Karpas-422 (cell line): ENCODE results near the gene HPCA. TPM values are rescaled to one million over a fixed set of nuclear protein-coding genes. Genes with fewer than 3 reads are reported as not detected.

ENCODE experiments used
- DNase-seq: peaks from one replicate; pipeline ENCODE4 v3.0.0-alpha.2; 2015
- H2AFZ ChIP-seq: fragments of 200-600 bp; sonication (generic); 2 replicates; pipeline ENCODE4 v1.6.1; 2014; ENCODE audit warnings: antibody characterized with exemption, low read length, mixed read lengths
- H3K27ac ChIP-seq: fragments of 200-600 bp; sonication (generic); 2 replicates; pipeline ENCODE4 v1.5.1; 2014; ENCODE audit warnings: mild to moderate bottlenecking, low read length, moderate library complexity
- H3K27me3 ChIP-seq: fragments of 200-600 bp; sonication (generic); 2 replicates; pipeline ENCODE4 v1.6.1; 2014; ENCODE audit warnings: low read length, mixed read lengths
- H3K36me3 ChIP-seq: fragments of 200-600 bp; sonication (generic); 2 replicates; pipeline ENCODE4 v1.6.1; 2014; ENCODE audit warnings: low read length, mixed read lengths; ENCODE audit not compliant: insufficient read depth
- H3K4me1 ChIP-seq: fragments of 200-600 bp; sonication (generic); 2 replicates; pipeline ENCODE4 v1.6.1; 2014; ENCODE audit warnings: mild to moderate bottlenecking, low read length, mixed read lengths
- H3K4me2 ChIP-seq: fragments of 200-600 bp; sonication (generic); 2 replicates; pipeline ENCODE4 v1.6.1; 2014; ENCODE audit warnings: low read length, low read depth, mild to moderate bottlenecking; ENCODE audit not compliant: poor library complexity, severe bottlenecking
- H3K4me3 ChIP-seq: fragments of 200-600 bp; sonication (generic); 2 replicates; pipeline ENCODE4 v1.5.1; 2014; ENCODE audit warnings: mild to moderate bottlenecking, antibody characterized with exemption, low read length, mixed read lengths
- H3K79me2 ChIP-seq: fragments of 200-600 bp; sonication (generic); 2 replicates; pipeline ENCODE4 v1.6.1; 2014; ENCODE audit warnings: mild to moderate bottlenecking, low read length, mixed read lengths
- H3K9ac ChIP-seq: fragments of 200-600 bp; sonication (generic); 2 replicates; pipeline ENCODE4 v1.6.0; 2014; ENCODE audit warnings: low read length
- H3K9me2 ChIP-seq: fragments of 200-600 bp; sonication (generic), shearing (Covaris generic); replicated peaks from 2 replicates; pipeline ENCODE4 v1.6.0; 2014; ENCODE audit warnings: mild to moderate bottlenecking, low read length, moderate library complexity; ENCODE audit not compliant: insufficient read depth
- H3K9me3 ChIP-seq: fragments of 300-700, 200-600 bp; sonication (generic); 2 replicates; pipeline ENCODE4 v1.6.1; 2014; ENCODE audit warnings: low read length, mixed read lengths
- H4K20me1 ChIP-seq: fragments of 200-600 bp; sonication (generic); 2 replicates; pipeline ENCODE4 v1.6.1; 2014; ENCODE audit warnings: mild to moderate bottlenecking, antibody characterized with exemption, low read length, low read depth; ENCODE audit not compliant: insufficient read depth
- total RNA-seq: library from RNA; depleted of rRNA; stranded (reverse); fragments of >200 nt; shearing (Covaris generic); gene quantifications from 2 replicates; pipeline ENCODE4 v1.2.3, GENCODE V29; 2014; ENCODE audit warnings: low replicate concordance

The HPCA gene
- total RNA-seq, 1 experiment from 2014 or later, result not detected

- Histone ChIP-seq H3K36me3 (no peaks in the 10 kb centered on the region), H3K4me2 (no peak overlapping the region), H3K9me3 (no peaks in the 10 kb centered on the region), H3K9me2 (no peaks in the 10 kb centered on the region), H3K27me3 (no peaks in the 10 kb centered on the region), H3K79me2 (no peaks in the 10 kb centered on the region), H3K9ac (no peak overlapping the region), H2AFZ (no peak overlapping the region), H3K4me1 (peaks cover 10% of the 10 kb centered on the region), H3K27ac (no peak overlapping the region), H4K20me1 (0 out of 2 replicates have a peak, but pooled peaks cover 2% of the 10 kb centered on the region), H3K4me3 (no peak overlapping the region)
- no peak for DNase-seq
Observed at GRCh38 chr1:32884032-32884372, 2.3 kb upstream of the HPCA start.

GRCh38 chr1:32884726-32885125, 1.6 kb upstream of the HPCA start:
- H3K27me3 ChIP-seq, result no peaks in the 10 kb centered on the region
- no peak overlapping the region for H3K4me2 ChIP-seq
- H3K9me2 ChIP-seq, result no peaks in the 10 kb centered on the region
- H3K4me3 ChIP-seq, result no peak overlapping the region
- H4K20me1 ChIP-seq, result 0 out of 2 replicates have a peak, but pooled peaks cover 5% of the 10 kb centered on the region
- peak; percentile 58 for DNase-seq
- H3K9me3 ChIP-seq, result no peaks in the 10 kb centered on the region
- no peak overlapping the region for H3K27ac ChIP-seq
- no peak overlapping the region for H2AFZ ChIP-seq
- peaks cover 10% of the 10 kb centered on the region for H3K4me1 ChIP-seq
- H3K79me2 ChIP-seq, result no peaks in the 10 kb centered on the region
- no peak overlapping the region for H3K9ac ChIP-seq
- no peaks in the 10 kb centered on the region for H3K36me3 ChIP-seq

GRCh38 chr1:32885676-32886003, 651 bp upstream of the HPCA start:
- Histone ChIP-seq H3K36me3 (no peaks in the 10 kb centered on the region), H3K9ac (no peak overlapping the region), H3K4me3 (no peak overlapping the region), H3K9me2 (no peaks in the 10 kb centered on the region), H3K27me3 (no peaks in the 10 kb centered on the region), H3K4me2 (no peak overlapping the region), H4K20me1 (0 out of 2 replicates have a peak, but pooled peaks cover 15% of the 10 kb centered on the region), H2AFZ (no peak overlapping the region), H3K27ac (no peak overlapping the region), H3K4me1 (peaks cover 10% of the 10 kb centered on the region), H3K79me2 (no peaks in the 10 kb centered on the region), H3K9me3 (no peaks in the 10 kb centered on the region)
- DNase-seq, result no peak

- H3K27ac ChIP-seq, result no peak overlapping the region
- H4K20me1 ChIP-seq, result 0 out of 2 replicates have a peak, but pooled peaks cover 20% of the 10 kb centered on the region
- no peaks in the 10 kb centered on the region for H3K36me3 ChIP-seq
- H3K9ac ChIP-seq, result no peak overlapping the region
- no peak overlapping the region for H3K4me3 ChIP-seq
- no peaks in the 10 kb centered on the region for H3K27me3 ChIP-seq
- no peaks in the 10 kb centered on the region for H3K9me2 ChIP-seq
- peak overlapping the region; percentile 32 for H3K4me2 ChIP-seq
- H3K9me3 ChIP-seq, result no peaks in the 10 kb centered on the region
- peaks cover 10% of the 10 kb centered on the region for H3K4me1 ChIP-seq
- no peaks in the 10 kb centered on the region for H3K79me2 ChIP-seq
- no peak overlapping the region for H2AFZ ChIP-seq
- no peak for DNase-seq
Observed at GRCh38 chr1:32886828-32887414, 630 bp downstream of the HPCA start.

GRCh38 chr1:32887623-32888022, 1.3 kb downstream of the HPCA start:
- Histone ChIP-seq H3K79me2 (no peaks in the 10 kb centered on the region), H2AFZ (no peak overlapping the region), H3K27ac (no peak overlapping the region), H4K20me1 (0 out of 2 replicates have a peak, but pooled peaks cover 20% of the 10 kb centered on the region), H3K4me2 (no peak overlapping the region), H3K9me2 (no peaks in the 10 kb centered on the region), H3K4me3 (no peak overlapping the region), H3K27me3 (no peaks in the 10 kb centered on the region), H3K9ac (no peak overlapping the region), H3K9me3 (no peaks in the 10 kb centered on the region), H3K4me1 (peaks cover 10% of the 10 kb centered on the region), H3K36me3 (no peaks in the 10 kb centered on the region)
- DNase-seq, result no peak

GRCh38 chr1:32888134-32888533, 1.8 kb downstream of the HPCA start:
- H3K4me2 ChIP-seq, result no peak overlapping the region
- H3K9me3 ChIP-seq, result no peaks in the 10 kb centered on the region
- H3K79me2 ChIP-seq, result no peaks in the 10 kb centered on the region
- no peak overlapping the region for H2AFZ ChIP-seq
- H4K20me1 ChIP-seq, result 0 out of 2 replicates have a peak, but pooled peaks cover 20% of the 10 kb centered on the region
- H3K27me3 ChIP-seq, result no peaks in the 10 kb centered on the region
- H3K4me3 ChIP-seq, result no peak overlapping the region
- no peak overlapping the region for H3K9ac ChIP-seq
- H3K4me1 ChIP-seq, result peaks cover 10% of the 10 kb centered on the region
- H3K36me3 ChIP-seq, result no peaks in the 10 kb centered on the region
- no peak for DNase-seq
- H3K9me2 ChIP-seq, result no peaks in the 10 kb centered on the region
- no peak overlapping the region for H3K27ac ChIP-seq

- H3K27me3 ChIP-seq, result no peaks in the 10 kb centered on the region
Observed at GRCh38 chr1:32888677-32889420, 2.6 kb downstream of the HPCA start.

GRCh38 chr1:32889731-32890278, 3.5 kb downstream of the HPCA start:
- peaks cover 10% of the 10 kb centered on the region for H3K4me1 ChIP-seq
- no peak overlapping the region for H3K4me2 ChIP-seq
- no peaks in the 10 kb centered on the region for H3K79me2 ChIP-seq

More at GRCh38 chr1:32888677-32889420, 2.6 kb downstream of the HPCA start:
- Histone ChIP-seq H3K4me3 (no peak overlapping the region), H3K9ac (no peak overlapping the region), H3K9me3 (no peaks in the 10 kb centered on the region), H4K20me1 (0 out of 2 replicates have a peak, but pooled peaks cover 20% of the 10 kb centered on the region), H3K79me2 (no peaks in the 10 kb centered on the region), H3K9me2 (no peaks in the 10 kb centered on the region), H3K36me3 (no peaks in the 10 kb centered on the region), H3K27ac (no peak overlapping the region), H2AFZ (no peak overlapping the region), H3K4me2 (no peak overlapping the region), H3K4me1 (peaks cover 10% of the 10 kb centered on the region)
- DNase-seq, result no peak

More at GRCh38 chr1:32889731-32890278, 3.5 kb downstream of the HPCA start:
- 0 out of 2 replicates have a peak, but pooled peaks cover 20% of the 10 kb centered on the region for H4K20me1 ChIP-seq
- no peaks in the 10 kb centered on the region for H3K9me3 ChIP-seq
- no peak overlapping the region for H3K27ac ChIP-seq
- no peak overlapping the region for H3K4me3 ChIP-seq
- no peaks in the 10 kb centered on the region for H3K36me3 ChIP-seq
- DNase-seq, result no peak
- H3K9ac ChIP-seq, result no peak overlapping the region
- H3K27me3 ChIP-seq, result no peaks in the 10 kb centered on the region
- no peaks in the 10 kb centered on the region for H3K9me2 ChIP-seq
- no peak overlapping the region for H2AFZ ChIP-seq
